IPS-NIHi11 (cell line): ENCODE data around the gene JMJD6.
"Not testable (repeated sequence)": the region's sequence is repeated elsewhere in the genome, so short reads cannot be mapped to it uniquely, and the experiment has no call there.

ENCODE experiments used
- DNase-seq: peaks from one replicate; pipeline ENCODE4 v3.0.0; 2012; ENCODE audit warnings: mixed read lengths, low spot score

JMJD6 gene

GRCh38 chr17:76736349-76737081 is 10.1 kb upstream of the JMJD6 start:
- peak; percentile 65 for DNase-seq

- no peak for DNase-seq
Measured at GRCh38 chr17:76735586-76736348, 9.4 kb upstream of the JMJD6 start.

GRCh38 chr17:76735006-76735405 is 8.6 kb upstream of the JMJD6 start:
- no peak for DNase-seq

DNA sequence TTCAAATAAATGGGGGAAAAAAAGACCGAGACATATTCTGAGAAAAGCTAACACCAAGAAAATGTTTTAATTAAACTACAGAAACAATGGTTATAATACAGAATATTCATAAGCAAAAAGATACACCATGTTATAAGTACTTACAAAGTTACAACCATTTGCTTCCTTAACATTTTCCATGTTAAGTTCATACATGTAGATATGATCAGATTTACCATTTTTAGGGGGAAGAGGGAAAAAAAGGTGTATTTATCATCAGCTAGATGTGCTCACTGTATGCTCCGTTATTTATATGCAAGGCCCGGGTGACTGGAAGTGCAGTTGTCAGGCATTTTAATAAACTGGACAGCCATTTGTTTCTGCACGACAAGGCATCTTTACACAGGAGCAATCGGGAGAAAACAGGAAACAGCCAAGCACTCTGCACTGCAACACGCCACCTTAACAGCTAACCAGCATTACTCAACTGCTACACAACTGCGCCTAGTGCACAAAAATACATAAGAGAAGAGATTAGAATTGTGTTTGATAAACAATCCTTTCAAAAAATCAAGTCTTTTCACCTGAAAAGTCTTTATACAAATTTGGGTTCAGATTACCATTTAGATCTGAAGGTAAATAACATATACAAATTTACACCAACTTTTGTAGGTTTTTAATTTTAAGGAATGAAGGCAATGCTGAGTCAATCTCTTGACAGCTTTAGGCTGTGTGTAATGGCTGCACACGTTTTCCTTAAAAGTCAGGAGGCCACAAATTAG is 7.9 kb upstream of the JMJD6 start:
- no peak for DNase-seq

GRCh38 chr17:76733618-76733957 is 7.2 kb upstream of the JMJD6 start:
- DNase-seq, result no peak

DNA sequence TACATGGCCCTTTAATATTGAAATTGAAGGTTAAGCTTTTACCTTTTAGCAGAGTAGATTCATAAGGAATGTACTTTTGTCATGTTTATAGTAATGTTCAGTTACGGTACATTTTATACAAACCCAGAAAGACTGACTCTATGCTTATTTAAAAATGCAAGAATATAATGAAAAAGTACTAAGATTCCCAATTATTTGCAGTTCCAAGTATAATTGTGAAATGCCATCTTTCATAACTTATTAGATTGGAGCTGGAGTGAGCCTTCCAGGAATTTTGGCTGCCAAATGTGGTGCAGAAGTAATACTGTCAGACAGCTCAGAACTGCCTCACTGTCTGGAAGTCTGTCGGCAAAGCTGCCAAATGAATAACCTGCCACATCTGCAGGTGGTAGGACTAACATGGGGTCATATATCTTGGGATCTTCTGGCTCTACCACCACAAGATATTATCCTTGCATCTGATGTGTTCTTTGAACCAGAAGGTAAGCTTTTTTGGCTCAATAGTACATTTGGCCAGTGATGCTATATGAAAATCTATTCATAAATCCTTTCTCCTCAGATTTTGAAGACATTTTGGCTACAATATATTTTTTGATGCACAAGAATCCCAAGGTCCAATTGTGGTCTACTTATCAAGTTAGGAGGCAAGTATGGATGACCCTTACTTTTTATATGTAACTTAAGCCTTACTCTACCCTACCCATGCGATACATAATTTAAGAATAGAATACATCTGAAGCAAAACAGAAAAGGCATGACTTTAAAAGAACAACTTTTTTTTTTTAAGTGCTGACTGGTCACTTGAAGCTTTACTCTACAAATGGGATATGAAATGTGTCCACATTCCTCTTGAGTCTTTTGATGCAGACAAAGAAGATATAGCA is 6.6 kb upstream of the JMJD6 start:
- no peak for DNase-seq

GRCh38 chr17:76731800-76732733 is 5.7 kb upstream of the JMJD6 start:
- not testable (repeated sequence) for DNase-seq

GRCh38 chr17:76727745-76728456 is 1.5 kb upstream of the JMJD6 start:
- no peak for DNase-seq

DNA sequence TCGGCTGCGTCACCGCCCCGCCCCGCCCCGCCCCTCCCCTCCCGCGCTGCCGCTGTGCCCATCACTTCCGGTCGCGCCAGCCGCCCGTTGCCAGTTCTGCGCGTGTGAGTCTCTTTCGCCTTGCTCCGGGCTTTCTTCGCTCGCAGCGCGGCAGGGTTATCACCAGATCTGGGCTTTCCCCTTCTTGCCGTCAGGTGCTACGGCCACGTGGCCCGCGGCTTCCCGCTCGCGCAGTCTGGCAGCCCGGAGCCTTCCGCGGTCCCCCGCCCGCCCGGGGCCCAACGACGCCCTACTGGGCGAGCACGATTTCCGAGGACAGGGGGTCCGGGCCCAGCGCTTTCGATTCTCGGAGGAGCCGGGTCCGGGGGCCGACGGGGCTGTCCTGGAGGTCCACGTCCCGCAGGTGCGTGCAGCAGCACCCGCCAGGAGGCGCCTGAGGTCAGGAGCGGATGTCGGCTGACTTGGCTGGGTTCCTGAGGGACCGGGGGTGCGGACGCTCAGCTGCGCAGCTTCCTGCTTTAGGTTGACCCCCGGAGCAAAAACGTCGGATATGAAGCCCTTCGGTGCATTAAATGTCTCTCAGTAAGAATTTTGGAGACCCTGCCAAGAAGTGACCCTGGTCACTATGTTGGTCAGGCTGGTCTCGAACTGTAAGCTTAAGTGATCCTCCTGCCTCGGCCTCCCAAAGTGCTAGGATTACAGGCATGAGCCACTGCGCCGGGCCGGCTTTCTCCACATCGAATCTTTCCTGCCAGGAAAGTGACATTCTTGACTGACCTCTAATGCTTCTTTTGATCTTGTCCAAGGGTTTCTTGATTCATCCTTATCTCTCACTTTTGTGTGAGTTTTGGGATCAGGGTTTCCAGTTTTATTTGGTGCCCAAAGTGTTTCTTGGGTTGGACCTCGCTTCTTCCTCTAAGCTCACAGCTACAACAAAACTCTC is 641 bp upstream of the JMJD6 start, which contains the start of gene METTL23:
METTL23 (plus strand) TSS at position 64 of the 943 bp plus-strand sequence. CDS start 2,872 bp downstream, outside the sequence.
- peak; percentile 77 for DNase-seq

- DNase-seq, result peak; percentile 36
Measured at GRCh38 chr17:76725580-76726230, 701 bp downstream of the JMJD6 start.

- no peak for DNase-seq
Measured at GRCh38 chr17:76723812-76724211, 2.6 kb downstream of the JMJD6 start.

DNA sequence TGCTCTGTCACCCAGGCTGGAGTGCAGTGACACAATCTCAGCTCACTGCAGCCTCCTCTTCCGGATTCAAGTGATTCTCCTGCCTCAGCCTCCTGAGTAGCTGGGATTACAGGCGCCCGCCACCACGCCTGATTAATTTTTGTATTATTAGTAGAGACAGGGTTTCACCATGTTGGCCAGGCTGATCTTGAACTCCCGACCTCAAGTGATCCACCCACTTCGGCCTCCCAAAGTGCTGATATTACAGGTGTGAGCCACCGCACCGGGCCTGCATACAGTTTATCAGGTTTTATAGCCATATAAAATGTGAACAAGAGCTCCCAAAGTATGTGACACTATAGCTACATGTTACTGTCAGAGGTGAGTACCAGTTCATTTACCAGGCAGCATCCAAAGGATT is 3.4 kb downstream of the JMJD6 start:
- not testable (repeated sequence) for DNase-seq

- no peak for DNase-seq
Measured at GRCh38 chr17:76722279-76722678, 4.1 kb downstream of the JMJD6 start.

DNA sequence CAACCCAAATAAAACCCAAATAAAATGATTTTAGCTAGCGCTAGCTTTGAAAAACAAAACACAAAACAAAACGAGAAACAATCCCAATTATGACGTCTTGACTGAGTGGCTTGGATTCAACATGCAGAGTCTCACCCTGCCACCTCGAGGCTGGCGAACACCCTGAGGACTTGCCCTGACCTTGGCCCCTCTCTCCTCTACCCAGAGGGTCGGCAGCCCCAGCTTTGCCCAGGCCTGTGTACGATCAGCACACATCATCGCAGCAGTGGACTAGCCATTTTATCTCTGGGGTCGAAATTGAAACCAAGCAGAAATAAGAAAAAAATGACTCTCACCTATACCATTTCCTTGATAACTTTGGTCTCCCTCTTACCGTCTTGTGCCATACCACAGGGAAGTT is 4.9 kb downstream of the JMJD6 start:
- DNase-seq, result no peak

GRCh38 chr17:76720941-76721340 is 5.5 kb downstream of the JMJD6 start:
- DNase-seq, result no peak

DNA sequence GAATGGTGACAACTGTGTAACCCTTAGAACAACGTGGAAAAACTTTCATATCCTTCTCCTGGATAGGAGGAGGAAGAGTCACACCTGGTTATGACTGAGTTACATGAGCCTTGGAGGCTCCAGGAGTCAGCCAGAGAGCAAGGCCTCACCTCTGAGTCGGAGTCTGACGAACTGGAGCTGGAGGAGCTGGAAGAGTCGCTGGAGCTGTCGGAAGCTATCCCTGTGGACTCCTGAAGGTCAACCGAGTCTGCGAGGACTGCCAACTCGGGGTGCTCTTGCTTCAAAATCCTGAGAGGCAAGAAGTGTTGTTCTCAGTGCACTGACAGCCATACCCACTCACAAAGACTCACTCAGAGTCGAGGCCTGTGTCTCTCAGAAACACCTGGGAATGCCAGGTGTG is 6.2 kb downstream of the JMJD6 start:
- no peak for DNase-seq

GRCh38 chr17:76718516-76718915 is 7.9 kb downstream of the JMJD6 start:
- DNase-seq, result no peak

GRCh38 chr17:76716839-76717215 is 9.6 kb downstream of the JMJD6 start:
- no peak for DNase-seq
